ENCODE measurements around the gene DICER1. TPM values are rescaled to one million over a fixed set of nuclear protein-coding genes. Genes with fewer than 3 reads are reported as not detected.

Gene DICER1
- total RNA-seq, 1 experiment from 2014 or later, result 57.3 TPM

DNA sequence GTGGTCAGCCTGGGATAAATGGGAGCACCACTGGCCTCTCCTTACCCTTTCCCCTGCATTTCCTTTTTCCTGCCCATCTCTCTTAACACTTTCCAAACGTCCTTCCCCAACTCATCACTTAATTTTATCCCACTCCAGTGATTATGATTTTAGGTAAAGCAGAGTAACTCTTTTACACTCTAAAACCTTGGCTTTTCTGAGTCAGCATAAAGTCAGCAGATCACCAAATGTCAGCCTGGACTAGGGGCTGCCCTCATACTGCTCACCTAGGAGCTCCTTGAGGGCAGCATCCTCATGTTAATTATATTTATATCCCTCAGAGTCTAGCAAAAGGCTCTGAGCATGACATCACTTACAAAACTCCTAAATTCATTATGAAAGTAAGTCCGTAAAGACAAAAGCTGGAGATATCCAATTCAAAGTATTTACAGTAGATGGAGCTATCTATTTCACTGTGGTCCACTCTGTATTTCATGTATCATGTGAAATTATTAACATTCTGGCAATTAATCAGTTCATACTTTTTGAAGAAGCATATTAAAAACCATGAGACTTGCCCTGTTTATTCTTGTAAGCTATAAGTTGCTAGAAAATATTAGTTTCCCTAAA, 17.0 kb upstream of the DICER1 start:
- Mint-ChIP-seq H3K27ac (ENCODE audit: unreplicated experiment) (no peak overlapping the region), H3K9me3 (ENCODE audit: unreplicated experiment) (no peaks in the 10 kb centered on the region), H3K4me3 (ENCODE audit: unreplicated experiment) (no peak overlapping the region), H3K27me3 (ENCODE audit: insufficient read depth, unreplicated experiment) (no peaks in the 10 kb centered on the region), H3K36me3 (ENCODE audit: insufficient read depth, unreplicated experiment) (no peaks in the 10 kb centered on the region), H3K4me1 (ENCODE audit: low read depth, unreplicated experiment) (peaks cover 10% of the 10 kb centered on the region)
- Histone ChIP-seq H3K27me3 (replicated peaks; ENCODE audit: control insufficient read depth, insufficient read depth, low read length) (no peaks in the 10 kb centered on the region), H3K4me1 (no peaks in the 10 kb centered on the region; the same call in 1 of the 2 replicates), H3K4me3 (ENCODE audit: low read depth, low read length) (no peak overlapping the region), H3K36me3 (ENCODE audit: control insufficient read depth, insufficient read depth, low read length) (no peaks in the 10 kb centered on the region), H3K9me3 (no peaks in the 10 kb centered on the region)
- CTCF ChIA-PET, result no interaction called here
- BruUV-seq (replicated peaks), result no TSS peak
- no peak for DNase-seq
- TF ChIP-seq, protein P1, sequence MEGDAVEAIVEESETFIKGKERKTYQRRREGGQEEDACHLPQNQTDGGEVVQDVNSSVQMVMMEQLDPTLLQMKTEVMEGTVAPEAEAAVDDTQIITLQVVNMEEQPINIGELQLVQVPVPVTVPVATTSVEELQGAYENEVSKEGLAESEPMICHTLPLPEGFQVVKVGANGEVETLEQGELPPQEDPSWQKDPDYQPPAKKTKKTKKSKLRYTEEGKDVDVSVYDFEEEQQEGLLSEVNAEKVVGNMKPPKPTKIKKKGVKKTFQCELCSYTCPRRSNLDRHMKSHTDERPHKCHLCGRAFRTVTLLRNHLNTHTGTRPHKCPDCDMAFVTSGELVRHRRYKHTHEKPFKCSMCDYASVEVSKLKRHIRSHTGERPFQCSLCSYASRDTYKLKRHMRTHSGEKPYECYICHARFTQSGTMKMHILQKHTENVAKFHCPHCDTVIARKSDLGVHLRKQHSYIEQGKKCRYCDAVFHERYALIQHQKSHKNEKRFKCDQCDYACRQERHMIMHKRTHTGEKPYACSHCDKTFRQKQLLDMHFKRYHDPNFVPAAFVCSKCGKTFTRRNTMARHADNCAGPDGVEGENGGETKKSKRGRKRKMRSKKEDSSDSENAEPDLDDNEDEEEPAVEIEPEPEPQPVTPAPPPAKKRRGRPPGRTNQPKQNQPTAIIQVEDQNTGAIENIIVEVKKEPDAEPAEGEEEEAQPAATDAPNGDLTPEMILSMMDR (IDR thresholded peaks at IDR 0.05; ENCODE audit: insufficient read depth in 1 of 2, low read depth in 1 of 2, low read length in 1 of 2, severe bottlenecking in 1 of 2, unreplicated experiment in 1 of 2), result no peak
- intact Hi-C loops (cut with micrococcal nuclease; ENCODE audit: unreplicated experiment), result no loop called here
- POLR2A ChIA-PET, result interaction anchor here (0.6 kb wide), 1 partner anchor 349 kb away, joined by 3 read pairs; no protein-coding TSS in a partner anchor

DNA sequence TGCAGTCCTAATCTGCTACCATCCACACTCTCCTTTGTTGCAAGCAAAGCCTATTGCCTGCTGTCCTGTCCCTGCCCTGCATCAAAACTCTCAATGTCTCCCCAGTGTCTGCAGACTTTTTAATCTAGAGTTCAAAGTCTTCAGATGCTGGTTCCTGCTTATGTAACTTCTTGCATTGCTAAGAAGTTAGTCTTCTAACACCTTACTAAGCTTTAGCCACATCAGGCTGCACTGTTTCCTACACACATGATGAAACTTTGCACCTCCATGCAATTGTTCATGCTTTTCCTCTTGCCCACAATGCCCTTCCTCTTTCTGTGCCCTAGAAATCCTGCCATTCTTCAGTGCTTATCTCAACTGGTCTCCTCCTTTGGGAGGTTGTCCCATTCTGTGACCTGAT, 16.2 kb upstream of the DICER1 start:
- Mint-ChIP-seq H3K27ac (ENCODE audit: unreplicated experiment) (no peak overlapping the region), H3K36me3 (ENCODE audit: insufficient read depth, unreplicated experiment) (no peaks in the 10 kb centered on the region), H3K4me3 (ENCODE audit: unreplicated experiment) (no peak overlapping the region), H3K9me3 (ENCODE audit: unreplicated experiment) (no peaks in the 10 kb centered on the region), H3K27me3 (ENCODE audit: insufficient read depth, unreplicated experiment) (no peaks in the 10 kb centered on the region), H3K4me1 (ENCODE audit: low read depth, unreplicated experiment) (peaks cover 10% of the 10 kb centered on the region)
- CTCF ChIA-PET, result no interaction called here
- no TSS peak for BruUV-seq (replicated peaks)
- POLR2A ChIA-PET, result no interaction called here
- H3K9me3 ChIP-seq, result no peaks in the 10 kb centered on the region
- DNase-seq, result no peak
- H3K4me3 ChIP-seq (ENCODE audit: low read depth, low read length), result no peak overlapping the region
- intact Hi-C loops (cut with micrococcal nuclease; ENCODE audit: unreplicated experiment), result no loop called here
- no peaks in the 10 kb centered on the region; the same call in 1 of the 2 replicates for H3K4me1 ChIP-seq
- H3K36me3 ChIP-seq (ENCODE audit: control insufficient read depth, insufficient read depth, low read length), result no peaks in the 10 kb centered on the region
- TF ChIP-seq, protein P1 (IDR thresholded peaks at IDR 0.05; ENCODE audit: insufficient read depth in 1 of 2, low read depth in 1 of 2, low read length in 1 of 2, severe bottlenecking in 1 of 2, unreplicated experiment in 1 of 2), result no peak
- no peaks in the 10 kb centered on the region for H3K27me3 ChIP-seq (replicated peaks; ENCODE audit: control insufficient read depth, insufficient read depth, low read length)

DNA sequence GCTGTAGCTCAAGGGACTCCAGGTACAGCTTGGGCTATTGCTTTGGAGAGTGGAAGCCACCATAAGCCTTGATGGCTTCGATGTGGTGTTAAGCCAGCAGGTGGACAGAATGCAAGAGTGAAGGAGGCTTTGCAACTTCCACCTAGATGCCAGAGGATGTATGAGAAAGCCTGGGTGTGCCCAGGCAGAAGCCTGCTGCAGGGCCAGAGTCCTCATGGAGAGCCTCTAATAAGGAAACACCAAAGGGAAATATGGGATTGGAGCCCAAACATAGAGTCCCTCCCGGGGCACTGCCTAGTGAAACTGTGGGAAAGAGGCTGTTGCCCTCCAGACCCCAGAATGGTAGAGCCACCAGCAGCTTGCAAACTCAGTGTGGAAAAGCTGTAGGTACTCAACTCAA, 9.8 kb upstream of the DICER1 start:
- no peaks in the 10 kb centered on the region for H3K36me3 ChIP-seq (ENCODE audit: control insufficient read depth, insufficient read depth, low read length)
- H3K4me1 ChIP-seq, result peaks cover 5% of the 10 kb centered on the region; the same call in 1 of the 2 replicates
- Mint-ChIP-seq H3K36me3 (ENCODE audit: insufficient read depth, unreplicated experiment) (no peaks in the 10 kb centered on the region), H3K27me3 (ENCODE audit: insufficient read depth, unreplicated experiment) (no peaks in the 10 kb centered on the region), H3K4me3 (ENCODE audit: unreplicated experiment) (no peak overlapping the region), H3K4me1 (ENCODE audit: low read depth, unreplicated experiment) (no peaks in the 10 kb centered on the region), H3K9me3 (ENCODE audit: unreplicated experiment) (peaks cover 19% of the 10 kb centered on the region), H3K27ac (ENCODE audit: unreplicated experiment) (no peak overlapping the region)
- H3K27me3 ChIP-seq (replicated peaks; ENCODE audit: control insufficient read depth, insufficient read depth, low read length), result no peaks in the 10 kb centered on the region
- no peak overlapping the region for H3K4me3 ChIP-seq (ENCODE audit: low read depth, low read length)
- BruUV-seq (replicated peaks), result no TSS peak
- H3K9me3 ChIP-seq, result no peaks in the 10 kb centered on the region
- intact Hi-C loops (cut with micrococcal nuclease; ENCODE audit: unreplicated experiment), result no loop called here
- TF ChIP-seq, protein P1 (IDR thresholded peaks at IDR 0.05; ENCODE audit: insufficient read depth in 1 of 2, low read depth in 1 of 2, low read length in 1 of 2, severe bottlenecking in 1 of 2, unreplicated experiment in 1 of 2), result no peak
- CTCF ChIA-PET, result no interaction called here
- DNase-seq, result no peak
- POLR2A ChIA-PET, result no interaction called here

Measured in Caco-2 (cell line).